CD14-positive monocyte (primary cell): Measurements from ENCODE around the gene CHAF1A. TPM values are rescaled to one million over a fixed set of nuclear protein-coding genes. Genes with fewer than 3 reads are reported as not detected.

Experiments
- DNase-seq, 3 donors: peaks; one replicate each; pipeline ENCODE4 v3.0.0-alpha.2; 2011 to 2022
- H2AFZ ChIP-seq: 2 replicates; pipeline ENCODE4 v1.6.0; 2012; ENCODE audit warnings: mild to moderate bottlenecking, low read depth, low read length, inconsistent platforms; ENCODE audit not compliant: insufficient read depth, poor library complexity, severe bottlenecking
- H3K27ac ChIP-seq, 2 donors: 1 replicate in 1 of 2; 2 replicates in 1 of 2; pipeline ENCODE4 v1.5.1; 2012 to 2013; ENCODE audit warnings: low read length in 2 of 2, control low read depth in 1 of 2, inconsistent platforms in 1 of 2, low read depth in 1 of 2, mild to moderate bottlenecking in 1 of 2
- H3K27me3 ChIP-seq, 2 donors: one replicate each; pipeline versions ENCODE4 v1.6.0 to v1.6.1; 2011 to 2013; ENCODE audit warnings: low read length in 2 of 2; ENCODE audit not compliant: control insufficient read depth in 2 of 2, insufficient read depth in 2 of 2
- H3K36me3 ChIP-seq, 2 donors: replicated peaks in 1 of 2; 1 replicate in 1 of 2; 2 replicates in 1 of 2; pipeline versions ENCODE4 v1.5.1 to v1.6.1; 2012 to 2013; ENCODE audit warnings: low read length in 2 of 2, control low read depth in 1 of 2, inconsistent platforms in 1 of 2, mild to moderate bottlenecking in 1 of 2; ENCODE audit not compliant: insufficient read depth in 2 of 2, control insufficient read depth in 1 of 2
- H3K4me1 ChIP-seq, 2 donors: 1 replicate in 1 of 2; 2 replicates in 1 of 2; pipeline versions ENCODE4 v1.5.1 to v1.6.1; 2012 to 2013; ENCODE audit warnings: low read length in 2 of 2, control low read depth in 1 of 2, inconsistent platforms in 1 of 2, mild to moderate bottlenecking in 1 of 2, moderate library complexity in 1 of 2; ENCODE audit not compliant: insufficient read depth in 2 of 2, control insufficient read depth in 1 of 2
- H3K4me2 ChIP-seq: replicated peaks from 2 replicates; pipeline ENCODE3; 2012; ENCODE audit warnings: low read length, moderate library complexity, mild to moderate bottlenecking; ENCODE audit not compliant: poor library complexity, severe bottlenecking; ENCODE audit errors: extremely low read depth
- H3K4me3 ChIP-seq, 3 experiments: fragments of 200-600 bp in 1 of 3; sonication (generic) in 1 of 3; replicated peaks in 1 of 3; 1 replicate in 2 of 3; 2 replicates in 1 of 3; pipeline ENCODE4 v1.5.1; 2011 to 2013; ENCODE audit warnings: low read length in 3 of 3, mild to moderate bottlenecking in 3 of 3, control low read depth in 2 of 3, low read depth in 2 of 3, inconsistent platforms in 1 of 3, moderate library complexity in 1 of 3
- H3K79me2 ChIP-seq: 2 replicates; pipeline ENCODE4 v1.6.0; 2012; ENCODE audit warnings: mild to moderate bottlenecking, control low read depth, inconsistent platforms, low read length, moderate library complexity; ENCODE audit not compliant: insufficient read depth
- H3K9ac ChIP-seq: 2 replicates; pipeline ENCODE4 v1.6.0; 2017; ENCODE audit warnings: low read length, mild to moderate bottlenecking; ENCODE audit not compliant: insufficient read depth, poor library complexity, severe bottlenecking
- H3K9me3 ChIP-seq, 2 donors: replicated peaks in 1 of 2; 1 replicate in 1 of 2; 2 replicates in 1 of 2; pipeline versions ENCODE4 v1.5.1 to v1.6.1; 2012 to 2013; ENCODE audit warnings: low read length in 2 of 2, control low read depth in 1 of 2; ENCODE audit not compliant: control insufficient read depth in 1 of 2, insufficient read depth in 1 of 2
- H4K20me1 ChIP-seq: 2 replicates; pipeline ENCODE4 v1.6.0; 2012; ENCODE audit warnings: mild to moderate bottlenecking, low read length, control low read depth, moderate library complexity; ENCODE audit not compliant: insufficient read depth
- H3K27ac Mint-ChIP-seq, 7 donors: one replicate each; pipeline ENCODE4 v1.8.0; 2020; ENCODE audit warnings: mild to moderate bottlenecking in 7 of 7, mixed read lengths in 7 of 7, moderate library complexity in 6 of 7, inconsistent platforms in 2 of 7
- H3K27me3 Mint-ChIP-seq, 3 donors: one replicate each; pipeline ENCODE4 v1.8.0; 2021 to 2022; ENCODE audit warnings: low read depth in 3 of 3, mild to moderate bottlenecking in 3 of 3, mixed read lengths in 3 of 3, moderate library complexity in 3 of 3, inconsistent platforms in 1 of 3
- H3K36me3 Mint-ChIP-seq, 2 donors: one replicate each; pipeline ENCODE4 v1.8.0; 2020; ENCODE audit warnings: mixed read lengths in 2 of 2, inconsistent platforms in 1 of 2, mild to moderate bottlenecking in 1 of 2
- H3K4me1 Mint-ChIP-seq: one replicate; pipeline ENCODE4 v1.8.0; 2020; ENCODE audit warnings: mild to moderate bottlenecking, mixed read lengths
- H3K4me3 Mint-ChIP-seq, 2 donors: one replicate each; pipeline ENCODE4 v1.8.0; 2020; ENCODE audit warnings: mild to moderate bottlenecking in 2 of 2, mixed read lengths in 2 of 2, moderate library complexity in 1 of 2
- H3K9me3 Mint-ChIP-seq, 7 donors: one replicate each; pipeline ENCODE4 v1.8.0; 2020 to 2022; ENCODE audit warnings: mixed read lengths in 7 of 7, mild to moderate bottlenecking in 6 of 7, moderate library complexity in 6 of 7, inconsistent platforms in 2 of 7
- WGBS: methylation state at CpG from one replicate; pipeline ENCODE4 v1.1.5; 2013; ENCODE audit warnings: missing lambda C conversion rate; ENCODE audit not compliant: insufficient coverage; 5-methylcytosine and 5-hydroxymethylcytosine counted together
- intact Hi-C, 2 donors: fragments of 100-400 bp; cut with micrococcal nuclease; formaldehyde crosslinking; loops; one replicate each; pipeline versions ENCODE4 v1.15.0 to v1.15.1; 2023
- polyA plus RNA-seq, 3 donors: library from polyadenylated mRNA; depleted of rRNA in 1 of 3; unstranded in 2 of 3; stranded (reverse) in 1 of 3; fragments of 300-500 nt in 2 of 3; fragments of >200 nt in 1 of 3; fragmentation: Illumina TruSeq in 2 of 3; gene quantifications; 1 replicate in 2 of 3; 2 replicates in 1 of 3; pipeline ENCODE4 v1.2.3, GENCODE V29; 2012 to 2021
- TF ChIP-seq, protein P1 (sequence below): fragments of 200-600 bp; IDR thresholded peaks from one replicate; pipeline ENCODE4 v1.8.0; 2022; ENCODE audit warnings: antibody characterized with exemption, mild to moderate bottlenecking

CHAF1A gene
- polyA plus RNA-seq, 3 donors = 4.4 to 26.4 (median 5.4) TPM

GRCh38 chr19:4390567-4391305 lies 11.7 kb upstream of the CHAF1A start:
- H3K4me3 ChIP-seq = peak overlapping the region in 1 of 3 experiments; percentile 30
- Mint-ChIP-seq H3K27me3 (peaks cover 0 to 2% (median 0%) of the 10 kb centered on the region in 3 donors), H3K4me1 (peaks cover 49% of the 10 kb centered on the region), H3K4me3 (peak overlapping the region; percentile 66 to 72), H3K27ac (peak overlapping the region; percentile 76 to 91 (median 83)), H3K36me3 (peaks cover 33 to 70% of the 10 kb centered on the region in 2 donors), H3K9me3 (peaks cover 0 to 2% (median 0%) of the 10 kb centered on the region in 7 donors)
- intact Hi-C loops = no loop called here
- 50% methylated on average over 15 of the region's 21 CpGs for WGBS
- no peak overlapping the region for H2AFZ ChIP-seq
- peak overlapping the region; percentile 45 for H3K4me2 ChIP-seq
- H3K9me3 ChIP-seq = no peaks in the 10 kb centered on the region
- H3K27ac ChIP-seq = peak overlapping the region; percentile 53 to 83
- peak overlapping the region; percentile 32 for H3K9ac ChIP-seq
- no peaks in the 10 kb centered on the region for H3K27me3 ChIP-seq
- H3K4me1 ChIP-seq = peaks cover 26 to 28% of the 10 kb centered on the region in 2 donors
- TF ChIP-seq, protein P1, sequence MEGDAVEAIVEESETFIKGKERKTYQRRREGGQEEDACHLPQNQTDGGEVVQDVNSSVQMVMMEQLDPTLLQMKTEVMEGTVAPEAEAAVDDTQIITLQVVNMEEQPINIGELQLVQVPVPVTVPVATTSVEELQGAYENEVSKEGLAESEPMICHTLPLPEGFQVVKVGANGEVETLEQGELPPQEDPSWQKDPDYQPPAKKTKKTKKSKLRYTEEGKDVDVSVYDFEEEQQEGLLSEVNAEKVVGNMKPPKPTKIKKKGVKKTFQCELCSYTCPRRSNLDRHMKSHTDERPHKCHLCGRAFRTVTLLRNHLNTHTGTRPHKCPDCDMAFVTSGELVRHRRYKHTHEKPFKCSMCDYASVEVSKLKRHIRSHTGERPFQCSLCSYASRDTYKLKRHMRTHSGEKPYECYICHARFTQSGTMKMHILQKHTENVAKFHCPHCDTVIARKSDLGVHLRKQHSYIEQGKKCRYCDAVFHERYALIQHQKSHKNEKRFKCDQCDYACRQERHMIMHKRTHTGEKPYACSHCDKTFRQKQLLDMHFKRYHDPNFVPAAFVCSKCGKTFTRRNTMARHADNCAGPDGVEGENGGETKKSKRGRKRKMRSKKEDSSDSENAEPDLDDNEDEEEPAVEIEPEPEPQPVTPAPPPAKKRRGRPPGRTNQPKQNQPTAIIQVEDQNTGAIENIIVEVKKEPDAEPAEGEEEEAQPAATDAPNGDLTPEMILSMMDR = no peak
- DNase-seq = no peak
- H4K20me1 ChIP-seq = peaks cover 99% of the 10 kb centered on the region
- H3K36me3 ChIP-seq = peaks cover 22 to 49% of the 10 kb centered on the region in 2 donors
- H3K79me2 ChIP-seq = peaks cover 99% of the 10 kb centered on the region

DNA sequence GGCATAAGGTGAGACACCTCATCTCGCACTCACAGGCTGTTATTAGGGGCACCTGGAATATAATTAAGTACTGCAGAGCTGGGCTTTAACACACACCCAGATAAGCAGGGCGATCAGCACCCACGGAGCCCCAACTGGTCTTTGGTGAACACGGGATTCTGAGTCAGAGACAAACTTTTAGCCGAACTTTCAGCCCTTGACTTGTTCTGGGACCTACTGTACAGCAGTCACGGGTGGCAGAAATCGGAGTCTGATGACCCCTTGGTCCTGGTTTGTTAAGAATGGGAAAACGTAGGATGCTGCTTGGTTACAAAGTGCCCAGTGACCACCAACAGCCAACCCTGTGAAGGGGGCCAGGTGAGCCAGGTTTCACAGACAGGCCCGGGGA lies 11.1 kb upstream of the CHAF1A start:
- peak overlapping the region in 3 of 7 donors; percentile 25 to 76 (median 71) for H3K27ac Mint-ChIP-seq

More for the DNA sequence above, 11.1 kb upstream of the CHAF1A start:
- peaks cover 99% of the 10 kb centered on the region for H4K20me1 ChIP-seq
- Mint-ChIP-seq H3K4me3 (no peak overlapping the region), H3K36me3 (peaks cover 35 to 70% of the 10 kb centered on the region in 2 donors), H3K27me3 (peaks cover 0 to 2% (median 0%) of the 10 kb centered on the region in 3 donors), H3K9me3 (peaks cover 0 to 2% (median 0%) of the 10 kb centered on the region in 7 donors), H3K4me1 (peaks cover 49% of the 10 kb centered on the region)
- WGBS = 97% methylated on average over 7 of the region's 9 CpGs
- H3K4me3 ChIP-seq = no peak overlapping the region
- no peak overlapping the region for H2AFZ ChIP-seq
- no peaks in the 10 kb centered on the region for H3K27me3 ChIP-seq
- H3K9ac ChIP-seq = no peak overlapping the region
- peaks cover 99% of the 10 kb centered on the region for H3K79me2 ChIP-seq
- H3K27ac ChIP-seq = peak overlapping the region; percentile 53 to 83
- intact Hi-C loops = no loop called here
- peaks cover 26 to 28% of the 10 kb centered on the region in 2 donors for H3K4me1 ChIP-seq
- H3K9me3 ChIP-seq = no peaks in the 10 kb centered on the region
- H3K36me3 ChIP-seq = peaks cover 21 to 49% of the 10 kb centered on the region in 2 donors
- DNase-seq = no peak
- no peak overlapping the region for H3K4me2 ChIP-seq
- TF ChIP-seq, protein P1 = no peak
